K562 (cell line): ENCODE results near the gene SLC29A3. TPM values are rescaled to one million over a fixed set of nuclear protein-coding genes. Genes with fewer than 3 reads are reported as not detected.

Experiments used
- ETS1 ChIP-seq: conservative IDR thresholded peaks from 2 replicates; pipeline ENCODE4 v1.6.1; 2011; ENCODE audit warnings: low read depth, mild to moderate bottlenecking, low read length; ENCODE audit not compliant: control insufficient read depth
- ZBTB40 ChIP-seq, 2 experiments: fragments of 450-650 bp in 1 of 2; sonication (generic) in 1 of 2; formaldehyde crosslinking in 1 of 2; IDR thresholded peaks; 2 replicates each; pipeline versions ENCODE4 v1.7.1 to v1.9.0; 2016 to 2022; ENCODE audit warnings: inconsistent platforms in 1 of 2, mild to moderate bottlenecking in 1 of 2, missing genetic modification reagents in 1 of 2
- polyA plus RNA-seq, 8 experiments: library from polyadenylated mRNA; depleted of rRNA in 4 of 8; stranded (reverse) in 5 of 8; unstranded in 3 of 8; fragments of >200 nt; fragmentation: Nextera tagmentation in 2 of 8; fragmentation: Illumina TruSeq in 1 of 8; extraction: Ambion mirVana in 2 of 8; extraction: Trizol in 1 of 8; gene quantifications; 2 replicates each; pipeline versions ENCODE4 v1.2.1 to v1.2.3, GENCODE V29; 2011 to 2014; ENCODE audit warnings: inconsistent platforms in 1 of 8, missing spikeins in 1 of 8
- total RNA-seq, 7 experiments: library from RNA; depleted of rRNA in 6 of 7; stranded (reverse); fragments of >200 nt in 6 of 7; fragmentation: Illumina TruSeq in 2 of 7; extraction: Trizol in 2 of 7; gene quantifications; 2 replicates each; pipeline versions ENCODE4 v1.2.1 to v1.2.3, GENCODE V29; 2011 to 2021; ENCODE audit warnings: low replicate concordance in 1 of 7

The SLC29A3 gene
- total and polyA plus RNA-seq, 9 of the 15 experiments (the other 6 are each of a cell fraction or from before 2014, with no cell fraction given): 2.1 to 10.7 (median 4.6) TPM

- no peak for TF ChIP-seq ZBTB40 (IDR thresholded peaks at IDR 0.05)
- no peak for TF ChIP-seq ZBTB40 (CRISPR knock-in tag; IDR thresholded peaks at IDR 0.05)
- no peak for TF ChIP-seq ETS1
These were observed 1.5 kb downstream of the SLC29A3 start (continued) for GRCh38 chr10:71320592-71320991.
